HepG2 (cell line): ENCODE results near the gene EFNA3. TPM values are rescaled to one million over a fixed set of nuclear protein-coding genes. Genes with fewer than 3 reads are reported as not detected.

Experiments used
- ATAC-seq: fragments of 200-7000 bp; cut with Tn5 transposase; 3 replicates; pipeline ENCODE4 v1.9.1; 2020; ENCODE audit warnings: mild to moderate bottlenecking, moderate library complexity
- BruUV-seq: library from RNA; stranded (reverse); fragments of 400-500 nt; replicated peaks from 2 replicates; lab custom pipeline; 2021; lab: Mats Ljungman, UMichigan
- CTCF ChIA-PET: fragments of 300-600 bp; formaldehyde crosslinking; extraction: SDS; loops from one replicate; lab custom pipeline; 2021; ENCODE audit warnings: low total read pairs, inconsistent platforms, low intra/inter-chr PET ratio; lab: Yijun Ruan, JAX
- POLR2A ChIA-PET: fragments of 350-600 bp; sonication (Branson Sonifier 250); formaldehyde crosslinking; loops from one replicate; lab custom pipeline; 2020; ENCODE audit warnings: antibody characterized with exemption, inconsistent platforms; lab: Yijun Ruan, JAX
- DNase-seq: peaks from one replicate; pipeline ENCODE4 v3.0.0-alpha.2; 2015; ENCODE audit warnings: low spot score
- FAIRE-seq: peaks from 3 replicates; lab custom pipeline; 2011; peaks lifted over from hg19 to GRCh38; lab: Jason Lieb, UNC
- H2AFZ ChIP-seq: one replicate; pipeline ENCODE4 v1.6.1; 2011; ENCODE audit warnings: low read length, inconsistent platforms
- H3K27ac ChIP-seq: fragments of 300-600 bp; 3 replicates; pipeline ENCODE4 v1.8.0; 2011; ENCODE audit warnings: mixed run types, mild to moderate bottlenecking, mixed read lengths, low read length, inconsistent platforms; ENCODE audit not compliant: insufficient read depth; ENCODE audit errors: extremely low read length
- H3K27me3 ChIP-seq, 2 experiments: fragments of 200-600 bp in 1 of 2; 2 replicates in 1 of 2; 3 replicates in 1 of 2; pipeline versions ENCODE4 v1.6.0 to v1.8.0; 2011; ENCODE audit warnings: low read length in 2 of 2, mild to moderate bottlenecking in 2 of 2, moderate library complexity in 2 of 2, inconsistent platforms in 1 of 2; ENCODE audit not compliant: insufficient read depth in 2 of 2, control insufficient read depth in 1 of 2
- H3K36me3 ChIP-seq, 2 experiments: fragments of 200-600 bp in 1 of 2; replicated peaks in 1 of 2; 2 replicates in 1 of 2; 3 replicates in 1 of 2; pipeline versions ENCODE4 v1.5.1 to v1.8.0; 2011; ENCODE audit warnings: low read length in 2 of 2, inconsistent platforms in 1 of 2; ENCODE audit not compliant: insufficient read depth in 2 of 2, control insufficient read depth in 1 of 2
- H3K4me1 ChIP-seq: 2 replicates; pipeline ENCODE4 v1.5.1; 2012; ENCODE audit warnings: low read length, inconsistent platforms; ENCODE audit not compliant: insufficient read depth
- H3K4me2 ChIP-seq: 2 replicates; pipeline ENCODE4 v1.6.0; 2011; ENCODE audit warnings: low read depth, low read length, inconsistent platforms
- H3K4me3 ChIP-seq, 3 experiments: fragments of 200-600 bp in 1 of 3; sonication (generic), shearing (Covaris generic) in 1 of 3; replicated peaks in 1 of 3; 2 replicates each; pipeline ENCODE4 v1.5.1; 2011 to 2016; ENCODE audit warnings: low read length in 3 of 3, inconsistent platforms in 2 of 3, low read depth in 2 of 3, mild to moderate bottlenecking in 2 of 3, control low read depth in 1 of 3, mixed read lengths in 1 of 3; ENCODE audit not compliant: insufficient read depth in 1 of 3
- H3K79me2 ChIP-seq: one replicate; pipeline ENCODE4 v1.6.1; 2011; ENCODE audit warnings: low read length, inconsistent platforms; ENCODE audit not compliant: insufficient read depth
- H3K9ac ChIP-seq: 2 replicates; pipeline ENCODE4 v1.6.0; 2011; ENCODE audit warnings: mild to moderate bottlenecking, low read depth, low read length, inconsistent platforms; ENCODE audit not compliant: insufficient read depth
- H3K9me3 ChIP-seq: 2 replicates; pipeline ENCODE4 v1.5.1; 2012; ENCODE audit warnings: mild to moderate bottlenecking, low read length
- H4K20me1 ChIP-seq: 2 replicates; pipeline ENCODE4 v1.6.0; 2011; ENCODE audit warnings: inconsistent platforms, mild to moderate bottlenecking, low read length, moderate library complexity; ENCODE audit not compliant: insufficient read depth
- GTF3A ChIP-seq: sonication (generic); formaldehyde crosslinking; conservative IDR thresholded peaks from 2 replicates; pipeline ENCODE4 v1.4.0; 2020; ENCODE audit warnings: mild to moderate bottlenecking, missing genetic modification reagents
- MAZ ChIP-seq, 2 experiments: sonication (generic) in 1 of 2; formaldehyde crosslinking in 1 of 2; IDR thresholded peaks; 2 replicates each; pipeline versions ENCODE4 v1.5.0 to v1.6.1; 2012 to 2020; ENCODE audit warnings: low read depth in 2 of 2, mild to moderate bottlenecking in 2 of 2, borderline replicate concordance in 1 of 2, improper control_type of control experiment in 1 of 2, low read length in 1 of 2, missing genetic modification reagents in 1 of 2, moderate library complexity in 1 of 2
- MIER3 ChIP-seq: IDR thresholded peaks from 2 replicates; pipeline ENCODE4 v1.6.1; 2016; ENCODE audit warnings: missing compliant biosample characterization, borderline replicate concordance
- MTA3 ChIP-seq: sonication (generic); formaldehyde crosslinking; IDR thresholded peaks from 2 replicates; pipeline ENCODE4 v1.4.0; 2020; ENCODE audit warnings: missing genetic modification reagents
- NFE2L2 ChIP-seq: fragments of 150-350 bp; IDR thresholded peaks from 2 replicates; pipeline ENCODE4 v1.6.1; 2014; ENCODE audit warnings: low read length
- NFYB ChIP-seq: sonication (generic); formaldehyde crosslinking; IDR thresholded peaks from 2 replicates; pipeline ENCODE4 v1.4.0; 2020; ENCODE audit warnings: missing genetic modification reagents
- RELA ChIP-seq: sonication (generic); formaldehyde crosslinking; IDR thresholded peaks from 2 replicates; pipeline ENCODE4 v1.4.0; 2020; ENCODE audit warnings: missing genetic modification reagents
- SRSF4 ChIP-seq: fragments of 200-400 bp; formaldehyde crosslinking; IDR thresholded peaks from one replicate; pipeline ENCODE4 v1.6.1; 2018; ENCODE audit warnings: mild to moderate bottlenecking, low read depth, low read length, moderate library complexity; ENCODE audit not compliant: poor library complexity, severe bottlenecking
- ZBTB10 ChIP-seq: sonication (generic); formaldehyde crosslinking; IDR thresholded peaks from 2 replicates; pipeline ENCODE4 v1.4.0; 2020; ENCODE audit warnings: missing genetic modification reagents, borderline replicate concordance
- ZNF101 ChIP-seq: sonication (generic); formaldehyde crosslinking; IDR thresholded peaks from 2 replicates; pipeline ENCODE4 v1.4.0; 2020; ENCODE audit warnings: mild to moderate bottlenecking, low read depth, missing genetic modification reagents, borderline replicate concordance
- ZNF549 ChIP-seq: sonication (generic); formaldehyde crosslinking; IDR thresholded peaks from 2 replicates; pipeline ENCODE4 v1.5.0; 2020; ENCODE audit warnings: missing genetic modification reagents
- WGBS: methylation state at CpG from one replicate; pipeline ENCODE4 v1.1.6; 2017; ENCODE audit warnings: low lambda C conversion rate; 5-methylcytosine and 5-hydroxymethylcytosine counted together
- in situ Hi-C: cut with HindIII; loops from 2 replicates; pipeline ENCODE4 v1.10.0; 2017; ENCODE audit warnings: low pct_unique_long_range_greater_than_20kb; ENCODE audit not compliant: extremely low pct_ligation_motif_present
- intact Hi-C: fragments of 100-400 bp; cut with micrococcal nuclease; formaldehyde crosslinking; loops from one replicate; pipeline ENCODE4 v1.10.0; 2022; ENCODE audit not compliant: unreplicated experiment
- polyA plus RNA-seq, 8 experiments: library from polyadenylated mRNA; depleted of rRNA in 3 of 8; stranded (reverse) in 7 of 8; unstranded in 1 of 8; fragments of >200 nt; fragmentation: Illumina TruSeq in 4 of 8; extraction: Trizol in 4 of 8; gene quantifications; 2 replicates each; pipeline versions ENCODE4 v1.2.1 to v1.2.3, GENCODE V29; 2011 to 2016; ENCODE audit warnings: low read depth in 4 of 8, missing spikeins in 1 of 8, mixed read lengths in 1 of 8; ENCODE audit not compliant: insufficient read depth in 1 of 8
- total RNA-seq, 5 experiments: library from RNA; depleted of rRNA; stranded (reverse); fragments of >200 nt; fragmentation: Illumina TruSeq; extraction: Trizol; gene quantifications; 2 replicates each; pipeline ENCODE4 v1.2.3, GENCODE V29; 2016; ENCODE audit warnings: low read depth in 1 of 5
- TF ChIP-seq, protein P1 (sequence below): sonication (generic); formaldehyde crosslinking; IDR thresholded peaks from 2 replicates; pipeline ENCODE4 v1.4.0; 2020; ENCODE audit warnings: mild to moderate bottlenecking, missing genetic modification reagents, borderline replicate concordance
- TF ChIP-seq, protein P2 (sequence below): sonication (generic); formaldehyde crosslinking; IDR thresholded peaks from 2 replicates; pipeline ENCODE4 v1.4.0; 2020; ENCODE audit warnings: missing genetic modification reagents
- TF ChIP-seq, protein P3 (sequence below): sonication (generic); formaldehyde crosslinking; IDR thresholded peaks from 2 replicates; pipeline ENCODE4 v1.8.0; 2022; ENCODE audit warnings: missing genetic modification reagents, low read depth, mild to moderate bottlenecking, borderline replicate concordance

EFNA3 gene
- total and polyA plus RNA-seq, 2 of the 13 experiments (the other 11 are each of a cell fraction or from before 2014, with no cell fraction given) = 1.0 to 5.7 TPM

GRCh38 chr1:155085504-155086127 is 7.0 kb downstream of the EFNA3 start:
- peaks cover 79% of the 10 kb centered on the region for H3K4me1 ChIP-seq
- 0 out of 2 replicates have a peak, but pooled peaks have one; percentile 12 for TF ChIP-seq MIER3 (CRISPR knock-in tag)
- no peak for TF ChIP-seq GTF3A (CRISPR knock-in tag)
- TF ChIP-seq, protein P1, sequence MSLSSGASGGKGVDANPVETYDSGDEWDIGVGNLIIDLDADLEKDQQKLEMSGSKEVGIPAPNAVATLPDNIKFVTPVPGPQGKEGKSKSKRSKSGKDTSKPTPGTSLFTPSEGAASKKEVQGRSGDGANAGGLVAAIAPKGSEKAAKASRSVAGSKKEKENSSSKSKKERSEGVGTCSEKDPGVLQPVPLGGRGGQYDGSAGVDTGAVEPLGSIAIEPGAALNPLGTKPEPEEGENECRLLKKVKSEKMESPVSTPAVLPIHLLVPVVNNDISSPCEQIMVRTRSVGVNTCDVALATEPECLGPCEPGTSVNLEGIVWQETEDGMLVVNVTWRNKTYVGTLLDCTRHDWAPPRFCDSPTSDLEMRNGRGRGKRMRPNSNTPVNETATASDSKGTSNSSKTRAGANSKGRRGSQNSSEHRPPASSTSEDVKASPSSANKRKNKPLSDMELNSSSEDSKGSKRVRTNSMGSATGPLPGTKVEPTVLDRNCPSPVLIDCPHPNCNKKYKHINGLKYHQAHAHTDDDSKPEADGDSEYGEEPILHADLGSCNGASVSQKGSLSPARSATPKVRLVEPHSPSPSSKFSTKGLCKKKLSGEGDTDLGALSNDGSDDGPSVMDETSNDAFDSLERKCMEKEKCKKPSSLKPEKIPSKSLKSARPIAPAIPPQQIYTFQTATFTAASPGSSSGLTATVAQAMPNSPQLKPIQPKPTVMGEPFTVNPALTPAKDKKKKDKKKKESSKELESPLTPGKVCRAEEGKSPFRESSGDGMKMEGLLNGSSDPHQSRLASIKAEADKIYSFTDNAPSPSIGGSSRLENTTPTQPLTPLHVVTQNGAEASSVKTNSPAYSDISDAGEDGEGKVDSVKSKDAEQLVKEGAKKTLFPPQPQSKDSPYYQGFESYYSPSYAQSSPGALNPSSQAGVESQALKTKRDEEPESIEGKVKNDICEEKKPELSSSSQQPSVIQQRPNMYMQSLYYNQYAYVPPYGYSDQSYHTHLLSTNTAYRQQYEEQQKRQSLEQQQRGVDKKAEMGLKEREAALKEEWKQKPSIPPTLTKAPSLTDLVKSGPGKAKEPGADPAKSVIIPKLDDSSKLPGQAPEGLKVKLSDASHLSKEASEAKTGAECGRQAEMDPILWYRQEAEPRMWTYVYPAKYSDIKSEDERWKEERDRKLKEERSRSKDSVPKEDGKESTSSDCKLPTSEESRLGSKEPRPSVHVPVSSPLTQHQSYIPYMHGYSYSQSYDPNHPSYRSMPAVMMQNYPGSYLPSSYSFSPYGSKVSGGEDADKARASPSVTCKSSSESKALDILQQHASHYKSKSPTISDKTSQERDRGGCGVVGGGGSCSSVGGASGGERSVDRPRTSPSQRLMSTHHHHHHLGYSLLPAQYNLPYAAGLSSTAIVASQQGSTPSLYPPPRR = no peak
- TF ChIP-seq, protein P2, sequence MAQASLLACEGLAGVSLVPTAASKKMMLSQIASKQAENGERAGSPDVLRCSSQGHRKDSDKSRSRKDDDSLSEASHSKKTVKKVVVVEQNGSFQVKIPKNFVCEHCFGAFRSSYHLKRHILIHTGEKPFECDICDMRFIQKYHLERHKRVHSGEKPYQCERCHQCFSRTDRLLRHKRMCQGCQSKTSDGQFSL (CRISPR knock-in tag) = no peak
- 0 out of 2 replicates have a peak, but pooled peaks have one; percentile 71 for TF ChIP-seq ZBTB10
- no peak for TF ChIP-seq RELA
- TF ChIP-seq ZNF101 (CRISPR knock-in tag) = no peak
- TF ChIP-seq, protein P3, sequence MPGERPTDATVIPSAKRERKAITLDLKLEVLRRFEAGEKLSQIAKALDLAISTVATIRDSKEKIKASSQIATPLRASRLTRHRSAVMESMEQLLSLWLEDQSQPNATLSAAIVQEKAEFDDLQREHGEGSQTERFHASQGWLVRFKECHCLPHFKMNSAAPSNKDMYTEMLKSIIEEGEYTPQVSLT (CRISPR knock-in tag) = no peak
- no peak for TF ChIP-seq SRSF4
- TF ChIP-seq ZNF549 (CRISPR knock-in tag) = no peak
- no peak for TF ChIP-seq MTA3 (CRISPR knock-in tag)
- no peak for TF ChIP-seq NFE2L2
- TF ChIP-seq NFYB (CRISPR knock-in tag) = no peak
- no peak; the same call in 1 of the 2 replicates for TF ChIP-seq MAZ (IDR thresholded peaks at IDR 0.05; ENCODE audit: borderline replicate concordance, low read depth, low read length)
- no peak for TF ChIP-seq MAZ (CRISPR knock-in tag; IDR thresholded peaks at IDR 0.05; ENCODE audit: low read depth)

More at GRCh38 chr1:155085504-155086127, 7.0 kb downstream of the EFNA3 start:
- peaks cover 4% of the 10 kb centered on the region; the same call in 1 of the 2 replicates for H4K20me1 ChIP-seq
- WGBS = 0% methylated on average over 20 of the region's 32 CpGs
- intact Hi-C loops = loop anchor here (10.0 kb wide), 1 partner anchor 181 kb away; no protein-coding TSS in a partner anchor
- H2AFZ ChIP-seq = no peak overlapping the region
- H3K9ac ChIP-seq = peak overlapping the region; percentile 63; the same call in 1 of the 2 replicates
- H3K27ac ChIP-seq = peak overlapping the region; percentile 74
- H3K79me2 ChIP-seq = no peaks in the 10 kb centered on the region
- H3K9me3 ChIP-seq = no peaks in the 10 kb centered on the region
- ATAC-seq (peak; percentile 2; the same call in 2 of the 3 replicates), DNase-seq (no peak), FAIRE-seq (no peak)
- peak overlapping the region; percentile 98 for H3K4me2 ChIP-seq
- H3K36me3 ChIP-seq = no peaks in the 10 kb centered on the region
- peak overlapping the region; percentile 72 to 89 (median 75); a peak in 5 of 6 replicates for H3K4me3 ChIP-seq
- CTCF ChIA-PET = interaction anchor here (1.0 to 2.9 kb wide), 6 partner anchors 15 to 87 kb away, joined by 3 to 39 read pairs (median 6); partner anchors contain the start of genes ADAM15, EFNA4, KRTCAP2 and TRIM46
- peaks cover 20 to 37% of the 10 kb centered on the region in 2 experiments for H3K27me3 ChIP-seq
- in situ Hi-C loops = no loop called here
- no TSS peak for BruUV-seq
- POLR2A ChIA-PET = interaction anchor here (0.8 to 2.7 kb wide), 11 partner anchors 10 to 92 kb away, joined by 3 to 19 read pairs (median 4); partner anchors contain the start of genes KRTCAP2 and LENEP
